Endothelial cell of umbilical vein (primary cell): ENCODE results near the gene PI4KA. TPM values are rescaled to one million over a fixed set of nuclear protein-coding genes. Genes with fewer than 3 reads are reported as not detected.

ENCODE experiments used
- BruUV-seq: library from RNA; stranded (reverse); fragments of 400-500 nt; replicated peaks from 2 replicates; lab custom pipeline; 2021; lab: Mats Ljungman, UMichigan
- CTCF ChIA-PET: fragments of 300-600, 350-600 bp; sonication (Branson Sonifier 250); formaldehyde crosslinking; loops from one replicate; lab custom pipeline; 2021; ENCODE audit warnings: antibody characterized with exemption, inconsistent platforms; lab: Charles Lee
- POLR2A ChIA-PET: fragments of 300-600, 350-600 bp; sonication (Branson Sonifier 250); formaldehyde crosslinking; loops from one replicate; lab custom pipeline; 2021; ENCODE audit warnings: antibody characterized with exemption, inconsistent platforms; lab: Charles Lee
- DNase-seq: peaks from one replicate; pipeline ENCODE4 v3.0.0-alpha.2; 2011; ENCODE audit warnings: low read depth, low spot score
- FAIRE-seq: peaks from 2 replicates; lab custom pipeline; 2011; peaks lifted over from hg19 to GRCh38; lab: Jason Lieb, UNC
- H2AFZ ChIP-seq: 2 replicates; pipeline ENCODE4 v1.6.0; 2012; ENCODE audit warnings: low read depth, low read length, control low read depth, inconsistent platforms
- H3K27ac ChIP-seq: 2 replicates; pipeline ENCODE4 v1.5.1; 2011; ENCODE audit warnings: low read depth, mild to moderate bottlenecking, control low read depth, low read length, moderate library complexity; ENCODE audit not compliant: insufficient read depth
- H3K27me3 ChIP-seq, 2 experiments: 2 replicates each; pipeline versions ENCODE4 v1.6.0 to v1.6.1; 2011; ENCODE audit warnings: low read length in 2 of 2, mixed read lengths in 1 of 2; ENCODE audit not compliant: control insufficient read depth in 2 of 2, insufficient read depth in 2 of 2
- H3K36me3 ChIP-seq, 2 experiments: 2 replicates in 1 of 2; 3 replicates in 1 of 2; pipeline ENCODE4 v1.5.1; 2011; ENCODE audit warnings: low read length in 2 of 2, mild to moderate bottlenecking in 1 of 2, moderate library complexity in 1 of 2; ENCODE audit not compliant: control insufficient read depth in 2 of 2, insufficient read depth in 2 of 2; ENCODE audit errors: extremely low read depth in 1 of 2
- H3K4me1 ChIP-seq: 3 replicates; pipeline ENCODE4 v1.5.1; 2011; ENCODE audit warnings: mild to moderate bottlenecking, low read length; ENCODE audit not compliant: control insufficient read depth, insufficient read depth; ENCODE audit errors: extremely low read depth
- H3K4me2 ChIP-seq: 2 replicates; pipeline ENCODE4 v1.6.1; 2011; ENCODE audit warnings: low read length, control low read depth, mixed read lengths; ENCODE audit not compliant: insufficient read depth
- H3K4me3 ChIP-seq, 3 experiments: fragments of 200-600 bp in 1 of 3; sonication (generic), shearing (Covaris generic) in 1 of 3; replicated peaks in 1 of 3; 2 replicates each; pipeline ENCODE4 v1.5.1; 2011 to 2016; ENCODE audit warnings: control low read depth in 3 of 3, low read length in 3 of 3, mild to moderate bottlenecking in 2 of 3, inconsistent platforms in 1 of 3, low read depth in 1 of 3, moderate library complexity in 1 of 3; ENCODE audit not compliant: insufficient read depth in 1 of 3
- H3K79me2 ChIP-seq: 2 replicates; pipeline ENCODE4 v1.6.0; 2012; ENCODE audit warnings: low read length, inconsistent platforms; ENCODE audit not compliant: control insufficient read depth, insufficient read depth
- H3K9ac ChIP-seq: replicated peaks from 2 replicates; pipeline ENCODE3; 2011; ENCODE audit warnings: low read length, control low read depth; ENCODE audit not compliant: insufficient read depth; ENCODE audit errors: extremely low read depth
- H3K9me1 ChIP-seq: replicated peaks from 3 replicates; pipeline ENCODE4 v1.6.0; 2011; ENCODE audit warnings: mild to moderate bottlenecking, low read length; ENCODE audit not compliant: control insufficient read depth, insufficient read depth; ENCODE audit errors: extremely low read depth
- H3K9me3 ChIP-seq: replicated peaks from 2 replicates; pipeline ENCODE4 v1.5.1; 2012; ENCODE audit warnings: low read length, inconsistent platforms; ENCODE audit not compliant: control insufficient read depth, insufficient read depth
- H4K20me1 ChIP-seq: replicated peaks from 2 replicates; pipeline ENCODE3; 2011; ENCODE audit warnings: mild to moderate bottlenecking, low read length; ENCODE audit not compliant: control insufficient read depth, insufficient read depth; ENCODE audit errors: extremely low read depth
- CTCF ChIP-seq, 2 donors: IDR thresholded peaks; 1 replicate in 1 of 2; 2 replicates in 1 of 2; pipeline ENCODE4 v1.5.1; 2011; ENCODE audit warnings: low read length in 2 of 2, mild to moderate bottlenecking in 2 of 2, moderate library complexity in 2 of 2, control low read depth in 1 of 2, inconsistent platforms in 1 of 2, low read depth in 1 of 2; ENCODE audit not compliant: insufficient read depth in 1 of 2; ENCODE audit errors: extremely low read depth in 1 of 2
- EZH2 ChIP-seq: IDR thresholded peaks from 2 replicates; pipeline ENCODE4 v1.6.1; 2012; ENCODE audit warnings: borderline replicate concordance, low read depth, mild to moderate bottlenecking, moderate library complexity, low read length, inconsistent platforms; ENCODE audit not compliant: severe bottlenecking
- FOS ChIP-seq: IDR thresholded peaks from 2 replicates; pipeline ENCODE4 v1.6.1; 2011; ENCODE audit warnings: mild to moderate bottlenecking, low read length, moderate library complexity, borderline replicate concordance; ENCODE audit not compliant: insufficient read depth
- GATA2 ChIP-seq: IDR thresholded peaks from 2 replicates; pipeline ENCODE4 v1.7.0; 2011; ENCODE audit warnings: low read depth, mild to moderate bottlenecking, moderate library complexity, mixed read lengths, low read length; ENCODE audit not compliant: insufficient read length, insufficient read depth
- JUN ChIP-seq: IDR thresholded peaks from 2 replicates; pipeline ENCODE4 v1.6.1; 2011; ENCODE audit warnings: borderline replicate concordance, low read depth; ENCODE audit not compliant: insufficient read length, insufficient read depth
- MAX ChIP-seq: IDR thresholded peaks from 2 replicates; pipeline ENCODE4 v1.6.1; 2011; ENCODE audit not compliant: insufficient read depth, insufficient read length
- MYC ChIP-seq: IDR thresholded peaks from one replicate; pipeline ENCODE4 v1.6.1; 2011; ENCODE audit warnings: mild to moderate bottlenecking, low read depth, low read length
- POLR2A ChIP-seq: IDR thresholded peaks from 2 replicates; pipeline ENCODE4 v1.6.1; 2012; ENCODE audit warnings: low read depth, mild to moderate bottlenecking, control low read depth, low read length
- POLR2AphosphoS5 ChIP-seq: IDR thresholded peaks from 2 replicates; pipeline ENCODE4 v1.6.1; 2012; ENCODE audit warnings: low read depth, mild to moderate bottlenecking, control low read depth, low read length, moderate library complexity; ENCODE audit not compliant: insufficient read depth
- dilution Hi-C: fragments of 300-500 bp; cut with MboI; formaldehyde crosslinking; loops from one replicate; pipeline ENCODE4 v1.15.0; 2019; ENCODE audit warnings: low sequenced_read_pairs; ENCODE audit not compliant: extremely low pct_ligation_motif_present
- intact Hi-C: fragments of 100-400 bp; cut with micrococcal nuclease; formaldehyde crosslinking; loops from one replicate; pipeline ENCODE4 v1.10.0; 2022
- polyA plus RNA-seq, 4 experiments: library from polyadenylated mRNA; depleted of rRNA in 3 of 4; stranded (reverse) in 3 of 4; unstranded in 1 of 4; fragments of >200 nt; gene quantifications; 2 replicates each; pipeline versions ENCODE4 v1.2.1 to v1.2.3, GENCODE V29; 2011 to 2012; ENCODE audit warnings: missing spikeins in 1 of 4
- total RNA-seq: library from RNA; stranded (reverse); gene quantifications from 2 replicates; pipeline ENCODE4 v1.2.3, GENCODE V29; 2021

PI4KA gene
- total and polyA plus RNA-seq, 2 donors (not counting 3 experiments of a cell fraction or from before 2014, with no cell fraction given): 28.9 to 56.4 TPM

- H3K4me1 ChIP-seq: no peaks in the 10 kb centered on the region
- no peaks in the 10 kb centered on the region for H3K36me3 ChIP-seq
- no peak for DNase-seq
- no peak for FAIRE-seq
- CTCF ChIA-PET: interaction anchor here (0.7 to 1.0 kb wide), 3 partner anchors 17 to 90 kb away, joined by 3 read pairs; no protein-coding TSS in a partner anchor
- peaks cover 2 to 3% of the 10 kb centered on the region in 2 experiments for H3K27me3 ChIP-seq
- no peak overlapping the region for H3K4me3 ChIP-seq
- TF ChIP-seq POLR2A (no peak), GATA2 (no peak), POLR2AphosphoS5 (no peak), CTCF (IDR thresholded peaks at IDR 0.05; ENCODE audit: extremely low read depth in 1 of 2, insufficient read depth in 1 of 2, low read depth in 1 of 2, low read length in 2 of 2) (no peak), MAX (no peak), FOS (no peak), EZH2 (no peak), MYC (no peak), JUN (no peak)
- no peak overlapping the region for H3K4me2 ChIP-seq
- no peaks in the 10 kb centered on the region for H3K9me1 ChIP-seq
- H3K9ac ChIP-seq: no peak overlapping the region
- intact Hi-C loops: no loop called here
- POLR2A ChIA-PET: no interaction called here
- no peak overlapping the region for H3K27ac ChIP-seq
- H4K20me1 ChIP-seq: no peaks in the 10 kb centered on the region
- dilution Hi-C loops: no loop called here
- no peak overlapping the region for H2AFZ ChIP-seq
- no peaks in the 10 kb centered on the region for H3K79me2 ChIP-seq
- no TSS peak for BruUV-seq
- no peaks in the 10 kb centered on the region for H3K9me3 ChIP-seq
These were observed 47.8 kb upstream of the PI4KA start for GRCh38 chr22:20906387-20906767.
